GM10847 (cell line): ENCODE measurements around the gene KAT6B.

Experiments used
- POLR2A ChIP-seq: IDR thresholded peaks from 2 replicates; pipeline ENCODE4 v1.6.1; 2011; ENCODE audit not compliant: insufficient read length; ENCODE audit errors: extremely low read depth

Gene KAT6B

DNA sequence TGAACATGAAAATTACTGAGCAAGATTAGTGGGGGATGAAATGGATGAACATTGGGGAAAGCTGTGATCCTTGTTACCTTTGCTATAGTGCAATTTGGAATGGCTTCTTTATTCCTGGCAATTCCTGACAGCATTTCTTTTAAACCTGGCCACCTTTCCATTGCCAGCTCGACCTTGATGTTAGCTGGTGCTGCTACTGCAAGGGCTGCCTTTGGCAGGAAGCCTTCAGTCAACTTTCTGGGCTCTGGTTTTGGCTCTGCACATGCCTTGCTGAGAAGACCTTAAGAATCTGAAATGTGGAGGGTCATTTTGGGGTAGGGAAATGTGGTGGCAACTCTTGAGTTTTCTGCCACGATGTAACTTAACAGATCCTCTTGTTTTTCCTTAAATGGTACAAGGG is 64.7 kb downstream of the KAT6B start:
- no peak for TF ChIP-seq POLR2A

DNA sequence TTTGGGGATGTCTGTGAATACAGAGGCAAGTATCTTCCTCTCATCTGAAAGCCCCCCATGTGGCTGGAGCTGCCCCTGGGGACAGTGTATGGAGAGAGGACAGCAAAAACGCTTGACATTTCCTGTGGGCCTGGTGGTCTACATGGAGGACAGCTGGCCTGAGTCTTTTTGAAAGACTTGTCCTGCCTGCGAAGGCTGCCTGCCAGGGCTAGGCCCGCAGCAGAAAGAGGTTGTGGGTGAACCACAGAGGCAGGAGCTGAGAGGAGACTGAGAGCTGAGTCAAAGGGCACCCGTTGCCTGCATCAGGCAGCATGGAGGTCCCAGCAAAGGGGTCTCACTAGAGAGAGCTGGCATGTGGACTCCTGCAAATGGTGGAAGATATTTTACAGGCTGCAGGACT is 66.4 kb downstream of the KAT6B start:
- no peak for TF ChIP-seq POLR2A

DNA sequence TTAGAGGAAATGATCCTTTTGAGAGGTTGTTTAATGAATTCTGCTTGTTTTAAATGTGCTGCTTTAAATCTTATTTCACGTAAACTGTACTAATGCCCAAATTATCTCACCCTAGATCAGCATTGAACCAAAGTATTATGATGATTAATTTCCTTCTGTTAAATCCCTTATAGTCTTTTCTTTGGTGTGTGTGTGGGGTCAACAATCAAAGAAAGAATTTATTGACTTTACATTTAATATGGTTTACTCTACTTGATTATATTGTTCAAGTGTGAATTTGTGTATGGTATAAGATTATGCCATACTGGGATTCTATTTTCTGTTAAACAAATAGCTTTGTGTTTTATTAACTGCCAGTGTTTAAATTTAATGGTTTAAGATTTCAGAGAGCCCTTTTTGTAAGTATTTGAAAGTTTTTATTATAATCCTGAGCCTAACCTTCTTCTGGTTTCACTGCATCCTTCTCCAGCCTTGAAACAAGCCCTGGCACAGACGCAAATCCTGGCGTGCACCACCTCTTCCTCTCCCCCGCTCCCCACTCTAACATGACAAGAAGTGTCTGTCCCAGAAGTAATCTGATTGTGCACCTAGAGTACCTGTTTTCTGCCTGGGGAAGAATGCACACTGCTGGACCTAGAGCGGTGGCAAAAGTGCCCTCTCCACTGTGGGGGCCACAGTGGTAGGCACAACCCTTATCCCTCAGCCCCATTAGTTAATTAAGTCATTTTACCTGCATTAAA is 70.6 kb downstream of the KAT6B start:
- TF ChIP-seq POLR2A = no peak

DNA sequence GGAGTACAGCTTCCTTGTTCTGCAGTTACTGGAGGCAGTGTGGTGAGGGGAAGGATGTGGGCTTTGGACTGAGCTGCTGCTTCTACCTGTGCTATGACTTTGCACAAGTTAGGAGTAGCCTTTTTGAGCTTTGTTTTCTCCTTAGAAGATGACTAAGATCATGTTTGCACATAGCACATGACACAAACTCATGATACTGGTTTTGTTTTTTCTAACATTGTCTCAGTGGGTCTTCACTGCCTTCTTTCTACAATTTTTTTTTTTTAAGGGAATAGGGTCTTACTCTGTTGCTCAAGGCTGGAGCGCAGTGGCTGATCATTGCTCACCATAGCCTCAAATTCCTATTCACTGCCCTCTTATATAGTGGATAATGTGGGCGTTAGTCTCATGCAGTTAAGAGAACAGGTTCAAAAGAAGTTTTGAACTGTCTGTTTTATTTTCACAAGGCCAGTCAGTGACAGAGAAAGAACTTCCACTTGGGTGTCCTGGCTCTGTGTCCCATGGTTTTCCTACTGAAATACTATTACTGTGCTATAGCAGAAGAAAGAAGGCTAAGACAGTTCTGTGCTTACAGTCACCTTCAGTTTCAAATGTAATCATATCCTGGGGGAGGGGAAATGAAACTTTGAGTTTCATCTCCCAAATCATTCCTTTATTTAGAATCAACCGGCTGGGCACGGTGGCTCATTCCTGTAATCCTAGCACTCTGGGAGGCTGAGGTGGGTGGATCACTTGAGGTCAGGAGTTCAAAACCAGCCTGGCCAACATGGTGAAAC is 72.0 kb downstream of the KAT6B start:
- no peak for TF ChIP-seq POLR2A

DNA sequence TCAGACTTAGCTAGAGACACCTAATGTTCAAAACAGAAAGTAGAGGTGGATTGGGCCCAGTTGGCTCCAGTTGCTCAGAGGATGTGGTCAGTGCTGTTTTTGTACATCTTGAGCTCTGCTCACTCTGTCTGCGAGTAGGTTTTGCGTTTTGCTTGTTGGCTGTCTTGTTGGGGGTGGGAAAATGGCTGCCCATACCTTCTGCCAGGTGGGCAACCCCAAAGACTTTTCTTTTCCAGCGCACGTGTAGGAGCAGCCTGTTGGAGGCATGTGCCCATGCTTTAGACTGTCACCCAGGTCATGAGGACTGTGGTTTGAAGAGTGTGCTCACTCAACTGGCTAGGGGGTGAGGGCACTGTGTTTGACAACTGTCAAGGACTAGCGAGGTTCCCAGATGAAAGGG is 73.9 kb downstream of the KAT6B start:
- no peak for TF ChIP-seq POLR2A

DNA sequence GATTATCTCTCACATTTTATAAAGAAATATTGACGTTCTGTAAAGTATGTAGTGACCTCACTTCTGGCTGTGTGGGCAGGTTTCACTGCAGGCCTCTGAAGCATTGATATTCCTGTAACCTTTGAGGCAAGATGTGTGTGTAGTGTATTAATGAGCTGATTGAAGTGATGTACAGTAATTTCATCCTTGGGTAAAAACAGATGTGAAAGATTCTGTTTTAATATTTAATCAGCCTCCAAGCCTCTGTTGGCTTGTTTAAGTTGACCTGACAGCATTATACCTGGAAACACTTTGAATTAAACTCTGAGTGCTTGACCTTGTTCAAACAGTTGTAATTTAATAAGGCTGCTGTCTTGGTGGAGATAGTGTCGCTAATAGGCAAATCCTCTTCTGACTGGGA is 74.9 kb downstream of the KAT6B start:
- no peak for TF ChIP-seq POLR2A

DNA sequence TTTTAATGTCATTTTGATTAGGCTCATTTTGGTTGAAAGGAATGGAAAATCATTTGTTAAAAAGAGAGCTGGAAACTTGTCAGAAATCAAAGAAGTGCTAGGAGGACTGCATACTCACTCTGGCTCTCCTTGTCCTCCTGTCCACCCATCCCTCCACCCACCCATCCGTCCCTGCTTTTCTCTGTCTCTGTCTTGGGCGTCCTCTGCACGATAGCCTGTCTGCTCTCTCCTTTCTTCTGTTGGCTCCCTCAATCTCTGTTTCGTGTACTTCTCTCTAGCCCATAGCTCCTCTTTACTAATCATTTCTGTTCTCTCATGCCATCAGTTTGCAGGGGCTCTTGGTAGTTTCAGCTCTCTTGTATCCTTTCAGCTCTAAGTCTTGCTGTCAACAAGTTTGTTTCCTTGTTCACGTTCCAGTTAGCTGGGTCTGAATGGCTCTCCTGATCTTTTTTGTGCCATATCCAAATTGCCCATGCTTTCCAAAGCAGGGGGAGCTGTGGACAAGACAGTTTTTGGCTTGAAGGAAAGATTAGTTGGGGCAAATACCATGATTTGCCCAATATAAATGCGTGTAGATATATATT is 75.6 kb downstream of the KAT6B start:
- TF ChIP-seq POLR2A = no peak

DNA sequence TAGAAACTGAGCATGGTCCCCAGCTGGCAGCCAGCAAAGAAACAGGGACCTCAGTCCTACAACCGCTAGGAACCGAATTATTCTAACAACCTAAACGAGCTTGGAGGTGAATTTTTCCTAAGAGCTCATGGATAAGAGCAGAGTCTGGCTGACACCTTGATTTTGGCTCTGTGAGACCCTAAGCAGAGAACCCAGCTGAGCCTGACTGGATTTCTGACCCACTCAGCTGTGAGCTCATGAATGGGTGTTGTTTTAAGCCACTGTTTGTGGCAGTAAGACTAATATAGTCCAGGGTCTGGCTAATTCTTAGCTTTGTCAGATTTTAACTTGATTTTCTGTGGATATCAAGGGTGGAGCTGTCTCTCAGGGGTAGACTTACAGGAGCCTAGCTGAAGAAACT is 77.1 kb downstream of the KAT6B start:
- TF ChIP-seq POLR2A = no peak

DNA sequence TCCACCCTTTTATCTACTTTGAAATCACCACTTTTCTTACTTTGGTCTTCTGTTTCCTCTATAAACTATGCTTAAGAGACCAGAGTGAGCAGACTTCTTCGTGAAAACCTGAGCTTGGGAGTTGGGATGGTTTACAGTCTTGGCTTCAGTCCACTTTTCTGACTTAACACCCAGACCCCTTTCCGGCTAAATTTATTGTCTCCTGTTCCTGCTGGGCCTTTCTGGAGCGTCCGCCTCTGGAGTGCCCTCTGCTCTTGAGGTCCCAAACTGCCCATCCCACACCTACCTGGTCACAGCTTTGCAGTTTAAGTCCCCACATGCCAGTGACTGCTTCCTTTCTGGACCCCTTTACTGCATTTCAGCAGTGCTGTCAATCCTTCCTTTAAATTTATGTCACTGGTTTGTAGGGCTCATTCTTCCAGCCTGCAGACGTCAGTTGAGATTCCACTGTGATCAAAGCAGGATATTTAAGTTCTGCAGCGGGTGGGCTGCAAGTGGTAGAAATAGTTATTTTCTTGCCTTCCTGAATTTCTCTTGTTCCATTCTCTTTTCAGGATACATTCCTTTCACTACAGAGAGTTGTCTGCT is 80.3 kb downstream of the KAT6B start:
- TF ChIP-seq POLR2A = no peak

DNA sequence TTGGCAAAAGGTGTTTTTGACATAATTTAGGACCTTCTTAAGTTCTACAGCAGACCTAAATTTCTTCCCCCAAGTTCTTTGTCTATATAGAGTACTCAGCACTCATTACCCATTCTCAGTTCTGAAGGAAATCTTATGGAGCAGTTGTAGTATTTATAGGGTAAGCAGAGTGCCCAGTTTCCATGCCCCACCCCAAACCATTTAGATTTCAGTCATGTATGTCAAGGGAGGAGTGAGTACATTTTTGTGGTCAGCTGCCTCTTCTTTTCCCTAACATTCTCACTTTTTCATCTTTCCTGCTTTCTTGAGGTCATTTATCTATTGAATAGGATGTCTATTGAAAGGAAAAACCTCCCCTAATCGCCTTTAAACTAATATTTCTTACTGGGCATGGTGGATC is 83.3 kb downstream of the KAT6B start:
- TF ChIP-seq POLR2A = no peak

DNA sequence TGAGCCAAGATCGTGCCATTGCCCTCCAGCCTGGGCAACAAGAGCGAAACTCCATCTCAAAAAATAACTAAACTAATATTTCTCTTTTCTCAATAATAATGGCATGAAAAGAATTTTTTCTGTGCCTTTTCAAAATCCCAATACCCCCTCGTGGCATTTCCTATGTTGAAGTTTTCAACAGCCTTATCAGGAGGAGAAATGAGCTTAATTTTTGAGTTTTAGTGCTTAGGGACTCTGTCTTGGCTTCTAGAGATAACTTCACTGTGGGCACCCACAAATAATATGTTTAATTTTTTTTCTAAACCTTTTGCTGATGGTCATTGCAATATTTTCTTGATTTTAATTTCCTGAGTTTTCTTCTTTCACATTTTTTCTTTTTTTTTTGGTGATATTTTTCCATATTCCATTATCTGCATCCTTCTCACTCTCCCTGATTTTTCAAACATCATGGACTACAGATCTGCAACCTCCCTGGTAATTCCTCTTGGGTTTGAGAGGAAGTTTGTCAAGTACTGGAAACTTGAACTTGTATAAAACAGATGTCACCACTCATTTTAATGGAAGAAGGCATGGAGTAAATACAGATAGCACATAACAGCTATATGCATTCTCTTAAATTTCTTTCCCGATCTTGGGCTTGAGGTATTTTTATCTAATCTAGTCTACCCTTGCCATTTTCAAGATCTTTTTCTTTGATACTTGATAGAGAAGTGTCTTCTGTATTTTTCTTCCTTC is 84.0 kb downstream of the KAT6B start:
- no peak for TF ChIP-seq POLR2A

DNA sequence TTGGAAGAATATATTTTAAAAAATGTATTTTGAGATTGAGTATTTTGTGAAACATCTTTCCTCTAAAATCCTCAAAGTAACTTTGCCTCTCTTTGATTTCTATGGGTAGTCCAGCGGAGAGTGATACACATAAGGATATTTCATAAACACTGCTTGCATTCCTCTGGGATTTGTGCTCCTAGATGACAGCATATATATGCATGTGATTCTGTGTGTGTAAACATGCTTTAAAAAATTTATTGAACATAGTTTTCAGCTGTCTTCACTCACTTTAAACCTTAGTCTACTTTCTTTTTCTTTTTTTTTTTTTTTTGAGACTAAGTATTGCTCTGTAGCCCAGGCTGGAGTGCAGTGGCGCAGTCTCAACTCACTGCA is 84.6 kb downstream of the KAT6B start:
- no peak for TF ChIP-seq POLR2A

DNA sequence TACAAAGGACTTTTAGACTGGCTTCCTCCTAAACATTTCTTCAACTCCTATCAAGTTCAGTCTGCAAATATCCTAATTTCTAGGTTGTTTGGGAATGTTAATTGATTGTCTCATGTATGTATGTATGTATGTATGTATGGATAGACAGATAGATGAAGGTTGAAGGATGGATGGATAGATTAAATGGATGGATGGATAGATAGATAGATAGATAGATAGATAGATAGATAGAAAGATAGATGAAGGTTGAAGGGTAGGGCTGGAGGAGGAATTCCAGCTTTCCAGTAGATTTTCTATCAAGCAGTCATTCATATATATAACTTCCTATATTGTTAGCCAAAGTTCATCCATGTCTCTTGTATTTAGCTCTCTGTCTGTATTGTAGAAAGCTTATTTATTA is 85.8 kb downstream of the KAT6B start:
- TF ChIP-seq POLR2A = no peak

DNA sequence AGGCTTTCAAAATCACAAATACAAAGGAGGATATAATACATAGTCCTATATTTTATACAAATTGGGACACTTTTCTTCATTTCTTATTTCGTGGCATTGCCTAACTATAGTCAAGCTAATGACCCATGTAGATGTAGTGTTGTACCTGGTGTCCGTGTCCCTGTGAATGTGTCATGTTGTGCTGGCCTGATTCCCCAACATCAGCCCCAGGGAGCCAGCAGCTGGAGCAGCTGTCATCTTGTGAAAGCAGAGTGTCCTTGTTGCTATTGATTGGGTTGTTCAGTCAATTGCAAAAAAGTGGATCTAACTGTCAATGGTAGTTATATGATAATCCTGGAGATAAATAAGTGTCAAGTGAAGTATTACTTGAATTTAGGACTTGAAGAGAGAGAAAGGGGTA is 86.3 kb downstream of the KAT6B start:
- TF ChIP-seq POLR2A = no peak

DNA sequence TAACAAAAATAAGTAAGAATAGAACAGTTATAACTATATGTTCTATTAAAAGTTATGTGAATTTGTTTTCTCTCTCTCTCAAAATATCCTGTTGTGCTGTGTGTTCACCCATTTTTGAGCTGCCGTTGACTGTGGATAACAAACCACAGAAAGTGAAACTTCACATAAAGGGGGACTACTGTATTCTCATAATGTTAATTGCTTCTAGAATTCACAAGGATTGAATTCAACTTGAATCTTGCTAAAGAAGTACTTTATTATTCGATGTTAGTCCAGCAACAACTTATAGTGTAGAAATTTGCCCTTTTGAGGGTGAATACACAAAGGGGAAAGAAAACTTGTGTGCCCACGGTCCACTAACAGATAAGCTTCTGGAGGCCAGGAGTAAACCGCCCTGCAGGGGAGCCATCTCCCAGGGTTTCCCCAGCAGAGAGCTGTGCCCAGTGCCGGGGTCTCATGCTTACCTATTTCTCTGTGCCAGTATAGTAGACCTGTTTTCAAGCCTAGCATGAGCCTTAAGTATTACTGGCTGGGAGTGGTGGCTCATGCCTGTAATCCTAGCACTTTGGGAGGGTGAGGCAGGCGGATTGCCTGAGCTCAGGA is 87.1 kb downstream of the KAT6B start:
- TF ChIP-seq POLR2A = no peak
